ENCODE results near the gene AKAP17A.

- TF ChIP-seq POLR2A (IDR thresholded peaks at IDR 0.05; ENCODE audit: low read length) (no peak), GATA1 (IDR thresholded peaks at IDR 0.05; ENCODE audit: low read depth, low read length) (no peak)
Observed at GRCh38 chrX:1646009-1646408, 54.6 kb downstream of the AKAP17A start.

Data from erythroblast (primary cell).